BE2C (cell line): ENCODE measurements around the gene SOAT2.
A peak's percentile ranks its signal among the peaks of the same experiment; 100 is the strongest.
"Not testable (repeated sequence)": the region's sequence is repeated elsewhere in the genome, so short reads cannot be mapped to it uniquely, and the experiment has no call there.

ENCODE experiments used
- DNase-seq: peaks from one replicate; pipeline ENCODE4 v3.0.0-alpha.2; 2020
- H3K27me3 ChIP-seq: fragments of 250-450 bp; sonication (Bioruptor Pico); 2 replicates; pipeline ENCODE4 v1.5.1; 2020; ENCODE audit warnings: mild to moderate bottlenecking
- H3K36me3 ChIP-seq: fragments of 250-450 bp; sonication (Bioruptor Pico); 2 replicates; pipeline ENCODE4 v1.5.1; 2020; ENCODE audit warnings: mild to moderate bottlenecking
- H3K4me1 ChIP-seq: fragments of 250-450 bp; sonication (Bioruptor Pico); 2 replicates; pipeline ENCODE4 v1.5.1; 2020
- H3K4me3 ChIP-seq: 2 replicates; pipeline ENCODE4 v1.5.1; 2011; ENCODE audit warnings: low read depth, low read length
- H3K9me3 ChIP-seq: fragments of 250-450 bp; sonication (Bioruptor Pico); 2 replicates; pipeline ENCODE4 v1.5.1; 2020
- CTCF ChIP-seq: IDR thresholded peaks from 2 replicates; pipeline ENCODE4 v1.5.1; 2012; ENCODE audit warnings: mild to moderate bottlenecking, low read depth, low read length

Gene SOAT2

GRCh38 chr12:53151039-53151438, 47.8 kb downstream of the SOAT2 start:
- DNase-seq = no peak
- TF ChIP-seq CTCF = no peak

GRCh38 chr12:53152390-53152789, 49.1 kb downstream of the SOAT2 start:
- Histone ChIP-seq H3K4me3 (no peak overlapping the region), H3K36me3 (no peaks in the 10 kb centered on the region), H3K4me1 (no peaks in the 10 kb centered on the region), H3K9me3 (no peaks in the 10 kb centered on the region), H3K27me3 (no peaks in the 10 kb centered on the region)
- TF ChIP-seq CTCF = no peak
- no peak for DNase-seq

More at GRCh38 chr12:53151039-53151438, 47.8 kb downstream of the SOAT2 start:
- Histone ChIP-seq H3K4me3 (no peak overlapping the region), H3K9me3 (no peaks in the 10 kb centered on the region), H3K36me3 (no peaks in the 10 kb centered on the region), H3K27me3 (no peaks in the 10 kb centered on the region), H3K4me1 (no peaks in the 10 kb centered on the region)

- peak; percentile 99 for TF ChIP-seq CTCF
- no peaks in the 10 kb centered on the region for H3K4me1 ChIP-seq
- H3K27me3 ChIP-seq = no peaks in the 10 kb centered on the region
- peak overlapping the region; percentile 27 for H3K4me3 ChIP-seq
- H3K36me3 ChIP-seq = no peaks in the 10 kb centered on the region
- no peaks in the 10 kb centered on the region for H3K9me3 ChIP-seq
- DNase-seq = peak; percentile 88
These were observed 56.0 kb downstream of the SOAT2 start for GRCh38 chr12:53159195-53159839.

- TF ChIP-seq CTCF = no peak
These were observed 56.7 kb downstream of the SOAT2 start for GRCh38 chr12:53160000-53160399.

GRCh38 chr12:53160673-53161072, 57.4 kb downstream of the SOAT2 start:
- no peak for DNase-seq
- Histone ChIP-seq H3K9me3 (no peaks in the 10 kb centered on the region), H3K4me3 (no peak overlapping the region), H3K27me3 (no peaks in the 10 kb centered on the region), H3K4me1 (no peaks in the 10 kb centered on the region), H3K36me3 (no peaks in the 10 kb centered on the region)
- TF ChIP-seq CTCF = no peak

More at GRCh38 chr12:53160000-53160399, 56.7 kb downstream of the SOAT2 start:
- no peaks in the 10 kb centered on the region for H3K27me3 ChIP-seq
- no peak for DNase-seq
- no peak overlapping the region for H3K4me3 ChIP-seq
- H3K4me1 ChIP-seq = no peaks in the 10 kb centered on the region
- no peaks in the 10 kb centered on the region for H3K36me3 ChIP-seq
- no peaks in the 10 kb centered on the region for H3K9me3 ChIP-seq

GRCh38 chr12:53161119-53161911, 58.0 kb downstream of the SOAT2 start:
- Histone ChIP-seq H3K9me3 (no peaks in the 10 kb centered on the region), H3K4me3 (no peak overlapping the region), H3K36me3 (no peaks in the 10 kb centered on the region), H3K27me3 (no peaks in the 10 kb centered on the region), H3K4me1 (no peaks in the 10 kb centered on the region)
- no peak for TF ChIP-seq CTCF
- DNase-seq = no peak

- not testable (repeated sequence) for H3K36me3 ChIP-seq, DNase-seq, H3K9me3 ChIP-seq, H3K4me3 ChIP-seq, H3K4me1 ChIP-seq, H3K27me3 ChIP-seq
These were observed 59.7 kb downstream of the SOAT2 start for GRCh38 chr12:53163008-53163407.
